Upper lobe of left lung (tissue), 4 donors: ENCODE data around the gene ZNF628.

Experiments
- CTCF ChIP-seq, 6 experiments: fragments of 450-650 bp in 4 of 6; fragments of 200-600 bp in 2 of 6; sonication (generic) in 2 of 6; IDR thresholded peaks; one replicate each; pipeline ENCODE4 v1.5.1; 2016 to 2019; ENCODE audit warnings: antibody characterized with exemption in 6 of 6
- POLR2A ChIP-seq, 4 donors: fragments of 450-650 bp; IDR thresholded peaks; one replicate each; pipeline ENCODE4 v1.5.1; 2016 to 2017; ENCODE audit warnings: antibody characterized with exemption in 4 of 4, mild to moderate bottlenecking in 2 of 4
- POLR2AphosphoS5 ChIP-seq, 2 donors: sonication (generic); formaldehyde crosslinking; IDR thresholded peaks; one replicate each; pipeline ENCODE4 v1.5.1; 2017; ENCODE audit warnings: antibody characterized with exemption in 2 of 2

GRCh38 chr19:55452749-55453346 is 23.6 kb upstream of the ZNF628 start:
- no peak for TF ChIP-seq POLR2A (IDR thresholded peaks at IDR 0.05)
- TF ChIP-seq POLR2AphosphoS5 (IDR thresholded peaks at IDR 0.05): no peak
- no peak for TF ChIP-seq CTCF (IDR thresholded peaks at IDR 0.05)
